GM12878 (cell line): Measurements from ENCODE around the gene FAM110A. TPM values are rescaled to one million over a fixed set of nuclear protein-coding genes. Genes with fewer than 3 reads are reported as not detected.

Experiments
- ASH2L ChIP-seq: fragments of 300-600, 200-600 bp; sonication (generic); IDR thresholded peaks from 2 replicates; pipeline ENCODE4 v1.6.1; 2017; ENCODE audit warnings: low read depth, mild to moderate bottlenecking, borderline replicate concordance
- BCL3 ChIP-seq: IDR thresholded peaks from 2 replicates; pipeline ENCODE4 v1.6.1; 2011; ENCODE audit warnings: borderline replicate concordance, low read depth, mild to moderate bottlenecking, moderate library complexity, low read length; ENCODE audit not compliant: insufficient read depth, poor library complexity, severe bottlenecking
- CBX3 ChIP-seq: fragments of 200-600 bp; sonication (generic); IDR thresholded peaks from 2 replicates; pipeline ENCODE4 v1.6.1; 2016; ENCODE audit warnings: low read depth, borderline replicate concordance
- CEBPZ ChIP-seq: fragments of 150-350 bp; IDR thresholded peaks from 2 replicates; pipeline ENCODE4 v1.6.1; 2016; ENCODE audit warnings: low read depth, low read length
- CHD2 ChIP-seq: IDR thresholded peaks from 2 replicates; pipeline ENCODE4 v1.6.1; 2011; ENCODE audit warnings: low read depth, low read length, improper control_type of control experiment, borderline replicate concordance
- CREM ChIP-seq: IDR thresholded peaks from 2 replicates; pipeline ENCODE4 v1.6.1; 2014; ENCODE audit warnings: antibody characterized with exemption, low read depth
- CTCF ChIP-seq, 3 experiments: IDR thresholded peaks in 2 of 3; conservative IDR thresholded peaks in 1 of 3; 2 replicates each; pipeline ENCODE4 v1.5.1; 2011; ENCODE audit warnings: low read depth in 3 of 3, low read length in 3 of 3, mild to moderate bottlenecking in 3 of 3, control low read depth in 2 of 3, moderate library complexity in 2 of 3, inconsistent platforms in 1 of 3, mixed read lengths in 1 of 3; ENCODE audit not compliant: control insufficient read depth in 2 of 3, insufficient read depth in 1 of 3; ENCODE audit errors: extremely low read depth in 1 of 3
- EED ChIP-seq: sonication (generic); IDR thresholded peaks from 2 replicates; pipeline ENCODE4 v1.6.1; 2016; ENCODE audit warnings: antibody characterized with exemption, low read depth
- FOXM1 ChIP-seq: IDR thresholded peaks from 2 replicates; pipeline ENCODE4 v1.6.1; 2012; ENCODE audit warnings: low read depth, mild to moderate bottlenecking, inconsistent platforms, low read length, moderate library complexity
- IRF4 ChIP-seq: IDR thresholded peaks from 2 replicates; pipeline ENCODE4 v1.6.1; 2011; ENCODE audit warnings: low read depth, low read length
- MTA2 ChIP-seq: fragments of 450-650 bp; IDR thresholded peaks from 2 replicates; pipeline ENCODE4 v1.6.1; 2016; ENCODE audit warnings: low read depth, mild to moderate bottlenecking, moderate library complexity
- NR2C1 ChIP-seq: fragments of 450-650 bp; IDR thresholded peaks from 2 replicates; pipeline ENCODE4 v1.6.1; 2017; ENCODE audit warnings: antibody characterized with exemption, mild to moderate bottlenecking, moderate library complexity
- POU2F2 ChIP-seq: IDR thresholded peaks from 3 replicates; pipeline ENCODE4 v1.6.1; 2011; ENCODE audit warnings: low read depth, mild to moderate bottlenecking, low read length, borderline replicate concordance
- SIX5 ChIP-seq: IDR thresholded peaks from 2 replicates; pipeline ENCODE4 v1.6.1; 2011; ENCODE audit warnings: mild to moderate bottlenecking, low read depth, low read length, moderate library complexity; ENCODE audit not compliant: severe bottlenecking
- SUZ12 ChIP-seq: fragments of 200-600 bp; sonication (generic); IDR thresholded peaks from one replicate; pipeline ENCODE4 v1.6.1; 2018; ENCODE audit warnings: antibody characterized with exemption, mild to moderate bottlenecking; ENCODE audit not compliant: unreplicated experiment
- TCF12 ChIP-seq: IDR thresholded peaks from 2 replicates; pipeline ENCODE4 v1.6.1; 2011; ENCODE audit warnings: low read depth, mild to moderate bottlenecking, low read length
- TCF7 ChIP-seq: IDR thresholded peaks from 2 replicates; pipeline ENCODE4 v1.6.1; 2014; ENCODE audit warnings: antibody characterized with exemption, borderline replicate concordance
- ZNF24 ChIP-seq: fragments of 450-650 bp; IDR thresholded peaks from 2 replicates; pipeline ENCODE4 v1.6.1; 2017; ENCODE audit warnings: antibody characterized with exemption, mild to moderate bottlenecking
- ZNF274 ChIP-seq: IDR thresholded peaks from one replicate; pipeline ENCODE4 v1.8.0; 2011; ENCODE audit not compliant: insufficient read length, insufficient read depth
- ZSCAN29 ChIP-seq: fragments of 450-650 bp; IDR thresholded peaks from 2 replicates; pipeline ENCODE4 v1.6.1; 2017; ENCODE audit warnings: mild to moderate bottlenecking, moderate library complexity
- polyA plus RNA-seq, 11 experiments: library from polyadenylated mRNA; depleted of rRNA in 4 of 11; unstranded in 6 of 11; stranded (reverse) in 5 of 11; fragments of >200 nt; fragmentation: Nextera tagmentation in 4 of 11; fragmentation: Illumina TruSeq in 1 of 11; extraction: Ambion mirVana in 4 of 11; extraction: Trizol in 1 of 11; gene quantifications; 1 replicate in 1 of 11; 2 replicates in 10 of 11; pipeline versions ENCODE4 v1.2.1 to v1.2.3, GENCODE V29; 2011 to 2016; ENCODE audit warnings: inconsistent platforms in 2 of 11, missing spikeins in 2 of 11, low read depth in 1 of 11
- total RNA-seq, 4 experiments: library from RNA; depleted of rRNA in 3 of 4; stranded (reverse); fragments of >200 nt in 3 of 4; fragmentation: Illumina TruSeq in 1 of 4; extraction: Trizol in 1 of 4; gene quantifications; 2 replicates each; pipeline versions ENCODE4 v1.2.1 to v1.2.3, GENCODE V29; 2013 to 2021
- TF ChIP-seq, protein P1 (sequence below): fragments of 450-650 bp; IDR thresholded peaks from 2 replicates; pipeline ENCODE4 v1.6.1; 2017; ENCODE audit warnings: antibody characterized with exemption, mild to moderate bottlenecking, moderate library complexity

The FAM110A gene
- total and polyA plus RNA-seq, 10 of the 15 experiments (the other 5 are each of a cell fraction or from before 2014, with no cell fraction given), result 1.1 to 14.8 (median 7.4) TPM

DNA sequence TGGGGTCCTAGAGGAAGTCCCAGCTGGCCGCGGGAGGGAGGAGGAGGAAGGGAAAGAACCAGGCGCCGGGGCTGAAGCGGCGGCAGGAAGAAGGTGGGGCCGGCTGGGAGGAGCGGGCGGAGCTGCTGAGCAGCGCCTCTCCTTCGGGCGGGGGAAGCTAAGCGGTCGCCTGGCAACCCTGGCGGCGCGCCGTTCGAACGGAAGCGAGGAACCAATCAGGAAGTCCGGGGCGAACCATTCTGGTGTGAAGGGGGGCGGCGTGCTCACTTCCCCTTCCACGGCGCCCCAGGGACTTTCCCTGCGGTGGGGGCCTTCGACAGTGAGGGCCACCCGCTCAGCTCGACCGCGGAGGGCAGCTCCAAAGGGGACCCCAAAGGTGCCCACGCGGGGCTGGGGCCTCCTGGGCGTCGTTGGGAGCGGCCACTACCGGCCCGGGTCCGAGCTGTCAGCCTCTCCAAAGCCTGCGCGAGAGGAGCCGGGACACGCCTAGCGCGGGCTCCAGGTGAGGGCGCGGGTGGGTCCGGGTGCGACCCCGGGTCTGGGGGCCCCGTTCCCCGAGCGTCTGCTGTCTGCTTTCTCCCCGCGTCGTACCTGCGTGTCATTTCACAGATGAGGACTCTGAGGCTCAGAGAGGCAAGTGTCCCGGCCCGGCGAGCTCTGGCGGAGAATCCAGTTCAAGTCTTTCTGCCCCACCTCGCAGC, at the start of gene FAM110A (continued):
- TF ChIP-seq, protein P1, sequence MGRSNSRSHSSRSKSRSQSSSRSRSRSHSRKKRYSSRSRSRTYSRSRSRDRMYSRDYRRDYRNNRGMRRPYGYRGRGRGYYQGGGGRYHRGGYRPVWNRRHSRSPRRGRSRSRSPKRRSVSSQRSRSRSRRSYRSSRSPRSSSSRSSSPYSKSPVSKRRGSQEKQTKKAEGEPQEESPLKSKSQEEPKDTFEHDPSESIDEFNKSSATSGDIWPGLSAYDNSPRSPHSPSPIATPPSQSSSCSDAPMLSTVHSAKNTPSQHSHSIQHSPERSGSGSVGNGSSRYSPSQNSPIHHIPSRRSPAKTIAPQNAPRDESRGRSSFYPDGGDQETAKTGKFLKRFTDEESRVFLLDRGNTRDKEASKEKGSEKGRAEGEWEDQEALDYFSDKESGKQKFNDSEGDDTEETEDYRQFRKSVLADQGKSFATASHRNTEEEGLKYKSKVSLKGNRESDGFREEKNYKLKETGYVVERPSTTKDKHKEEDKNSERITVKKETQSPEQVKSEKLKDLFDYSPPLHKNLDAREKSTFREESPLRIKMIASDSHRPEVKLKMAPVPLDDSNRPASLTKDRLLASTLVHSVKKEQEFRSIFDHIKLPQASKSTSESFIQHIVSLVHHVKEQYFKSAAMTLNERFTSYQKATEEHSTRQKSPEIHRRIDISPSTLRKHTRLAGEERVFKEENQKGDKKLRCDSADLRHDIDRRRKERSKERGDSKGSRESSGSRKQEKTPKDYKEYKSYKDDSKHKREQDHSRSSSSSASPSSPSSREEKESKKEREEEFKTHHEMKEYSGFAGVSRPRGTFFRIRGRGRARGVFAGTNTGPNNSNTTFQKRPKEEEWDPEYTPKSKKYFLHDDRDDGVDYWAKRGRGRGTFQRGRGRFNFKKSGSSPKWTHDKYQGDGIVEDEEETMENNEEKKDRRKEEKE, result peak; percentile 89
- no peak for TF ChIP-seq ZNF24
- no peak for TF ChIP-seq NR2C1
- TF ChIP-seq TCF7, result no peak
- no peak for TF ChIP-seq CBX3
- no peak for TF ChIP-seq SUZ12
- TF ChIP-seq CHD2, result peak; percentile 87
- no peak for TF ChIP-seq MTA2
- TF ChIP-seq BCL3, result no peak
- peak; percentile 85 for TF ChIP-seq EED
- TF ChIP-seq FOXM1, result peak; percentile 90
- TF ChIP-seq CREM, result peak; percentile 61; the same call in 1 of the 2 replicates
- no peak for TF ChIP-seq ZNF274
- TF ChIP-seq IRF4, result peak; percentile 83
- 0 out of 2 replicates have a peak, but pooled peaks have one; percentile 16 for TF ChIP-seq TCF12
- TF ChIP-seq SIX5, result peak; percentile 9
- 0 out of 3 replicates have a peak, but pooled peaks have one; percentile 17 for TF ChIP-seq POU2F2
- no peak for TF ChIP-seq ZSCAN29
- no peak for TF ChIP-seq CEBPZ
- no peak for TF ChIP-seq ASH2L
- TF ChIP-seq CTCF (IDR thresholded peaks at IDR 0.05 in 2 of 3, conservative IDR thresholded peaks at IDR 0.05 in 1 of 3; ENCODE audit: control insufficient read depth in 2 of 3, extremely low read depth in 1 of 3, insufficient read depth in 1 of 3, low read depth in 3 of 3, low read length in 3 of 3), result no peak
